Activated CD8-positive, alpha-beta memory T cell treated with anti-CD3 and anti-CD28 coated beads, Interleukin-2, amount 50 U/mL, for 48 hours (primary cell): ENCODE results near the gene PYGM.

Experiments used
- DNase-seq: peaks from one replicate; pipeline ENCODE4 v3.0.0-alpha.2; 2020

PYGM gene

GRCh38 chr11:64790205-64791095 is 30.7 kb upstream of the PYGM start:
- DNase-seq: no peak

GRCh38 chr11:64789331-64790204 is 29.8 kb upstream of the PYGM start:
- no peak for DNase-seq

GRCh38 chr11:64788321-64789215 is 28.8 kb upstream of the PYGM start:
- DNase-seq: no peak

- peak; percentile 77 for DNase-seq
Observed at GRCh38 chr11:64787526-64788320, 27.9 kb upstream of the PYGM start.

DNA sequence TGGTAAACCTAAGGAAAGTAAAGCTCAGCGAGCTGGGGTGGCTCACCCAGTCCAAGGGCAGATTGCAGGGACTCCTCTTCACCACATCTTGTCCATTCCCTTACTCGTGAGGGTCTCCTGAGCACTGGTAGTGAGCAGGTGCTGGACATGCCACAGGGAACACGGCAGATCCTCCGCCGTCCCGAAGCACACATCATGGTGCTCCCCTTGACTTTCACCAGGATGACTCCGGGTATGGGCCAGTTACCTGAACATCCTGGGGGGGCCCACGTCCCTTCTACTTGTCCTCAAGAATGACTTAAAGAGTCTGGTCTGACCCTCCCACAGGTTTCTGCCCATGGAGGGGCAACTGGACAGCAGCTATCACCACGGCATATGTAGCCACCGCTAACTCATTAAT is 26.5 kb upstream of the PYGM start:
- no peak for DNase-seq

DNA sequence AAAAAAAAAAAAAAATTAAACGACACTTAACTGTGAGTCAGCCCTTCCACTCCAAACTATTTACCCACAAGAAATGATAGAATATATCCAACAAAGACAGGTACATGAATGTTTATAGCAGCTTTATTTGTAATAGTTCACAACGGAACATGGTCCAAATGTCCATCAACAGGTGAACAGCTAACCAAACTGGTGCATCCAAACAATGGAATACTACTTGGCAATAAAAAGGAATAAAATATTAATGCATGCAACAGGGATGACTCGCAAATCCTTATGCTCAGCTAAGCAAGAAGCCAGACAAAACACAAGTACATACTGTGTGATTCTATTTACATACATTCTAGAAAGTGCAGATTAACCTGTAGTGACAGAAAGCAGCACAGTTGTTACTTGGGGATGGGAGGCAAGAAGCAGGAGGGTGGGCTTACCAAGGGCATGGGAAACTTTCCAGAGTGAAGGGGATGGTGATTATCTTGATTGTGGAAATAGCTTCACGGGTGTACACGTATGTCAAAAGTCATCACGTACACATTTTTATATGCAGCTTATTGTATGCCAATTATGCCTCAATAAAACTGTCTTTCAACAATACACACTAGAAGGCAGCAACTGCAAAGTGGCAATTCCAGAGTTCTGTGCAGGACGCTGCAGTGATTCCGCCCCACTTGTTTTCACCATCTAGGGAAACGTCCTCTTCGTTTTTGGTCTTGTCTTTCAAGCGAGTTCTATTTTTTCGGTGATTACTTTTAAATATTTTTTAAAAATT is 25.2 kb upstream of the PYGM start:
- DNase-seq: no peak

DNA sequence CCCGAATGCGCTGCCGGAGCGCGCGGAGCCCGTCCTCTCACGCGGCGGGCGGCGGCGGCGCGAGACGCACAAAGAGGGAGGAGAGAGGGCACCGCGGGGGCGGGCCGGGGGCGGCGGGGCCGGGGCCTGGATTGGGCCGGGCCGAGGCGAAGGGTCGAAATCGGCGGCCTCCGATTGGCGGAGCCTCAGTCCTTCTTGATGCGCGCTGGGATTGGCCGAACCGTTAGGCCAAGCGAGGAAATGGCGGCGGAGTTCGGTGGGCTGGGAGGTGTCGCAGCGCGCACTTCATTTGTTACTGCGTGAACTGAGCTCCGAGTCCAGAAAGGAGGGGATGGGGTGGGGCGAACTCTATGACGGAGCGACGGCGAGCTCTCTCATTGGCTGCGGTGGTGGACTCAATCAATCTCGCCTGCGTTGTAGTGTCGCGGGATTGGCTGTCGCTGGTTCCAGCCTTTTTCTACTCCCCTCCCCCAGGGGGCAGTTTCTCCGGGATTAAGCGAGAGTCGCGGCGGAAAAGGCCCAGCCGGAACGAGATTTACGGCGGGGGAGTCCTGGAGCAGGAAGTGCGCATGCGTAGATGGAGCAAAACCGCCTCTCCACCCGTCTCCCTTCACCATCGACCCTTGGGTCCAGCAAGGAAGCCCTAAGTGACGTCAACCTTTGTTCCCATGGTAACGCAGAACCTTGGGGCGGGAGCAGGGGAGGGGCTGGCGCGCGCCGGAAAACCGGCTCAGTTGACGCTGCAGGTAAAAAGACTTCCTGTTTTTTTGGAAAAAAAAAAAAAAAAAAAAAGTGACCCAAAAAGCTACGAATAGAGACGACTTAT is 18.9 kb upstream of the PYGM start, which contains the start of gene SF1:
SF1 (minus strand) TSS at position 70 of the 826 bp plus-strand sequence. CDS start 150 bp downstream, outside the sequence.
- DNase-seq: peak; percentile 98

DNA sequence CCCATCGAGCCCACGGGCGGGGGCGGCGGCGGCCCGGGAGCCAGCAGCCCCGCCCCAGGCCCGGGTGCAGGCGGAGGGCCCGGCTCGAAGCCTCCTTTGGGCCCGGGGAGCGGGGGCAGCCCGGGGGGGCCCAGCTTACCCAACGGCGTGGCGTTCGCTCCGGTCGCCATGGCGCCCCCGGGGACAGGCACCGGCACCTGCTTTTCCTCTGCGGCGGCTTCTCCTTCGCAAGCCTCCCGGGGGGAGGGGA is 18.4 kb upstream of the PYGM start:
- DNase-seq: no peak

- peak; percentile 90 for DNase-seq
Observed at GRCh38 chr11:64777449-64778222, 17.9 kb upstream of the PYGM start.

GRCh38 chr11:64776875-64777274 is 17.1 kb upstream of the PYGM start:
- DNase-seq: no peak

- DNase-seq: no peak
Observed at GRCh38 chr11:64776425-64776824, 16.7 kb upstream of the PYGM start.

GRCh38 chr11:64774144-64774543 is 14.4 kb upstream of the PYGM start:
- no peak for DNase-seq

DNA sequence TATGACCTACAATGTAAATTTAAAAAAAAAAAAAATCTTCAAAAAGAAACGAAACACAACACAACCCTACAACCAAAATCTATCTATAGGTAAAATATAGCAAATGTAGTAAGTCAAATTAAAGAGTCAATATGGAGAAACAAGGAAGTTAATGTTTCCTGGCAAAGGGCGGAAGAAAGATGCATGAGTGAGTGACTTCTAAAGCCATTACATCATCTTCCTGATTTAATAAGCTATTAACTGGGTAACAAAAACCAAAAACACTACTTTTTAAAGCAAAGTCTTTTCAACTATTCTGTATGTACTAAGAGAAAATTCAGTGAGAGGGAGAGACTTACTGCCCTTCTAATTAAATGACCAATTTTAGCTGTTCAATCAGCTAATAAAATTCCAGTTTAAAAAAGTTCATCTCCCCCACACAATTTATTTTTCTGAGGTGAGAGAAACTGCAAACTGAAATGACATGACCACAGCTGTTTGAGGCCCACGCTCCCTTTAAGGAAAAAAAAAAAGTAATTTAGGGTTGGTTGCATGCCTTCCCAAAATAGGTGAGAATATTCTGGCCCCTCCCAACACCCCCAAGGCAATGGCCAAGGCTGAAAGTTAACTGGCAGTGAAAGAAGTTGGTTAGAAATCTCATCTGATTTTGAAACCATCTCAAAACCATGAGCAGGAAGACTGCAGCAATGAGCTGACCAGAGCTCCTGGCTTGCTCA is 12.7 kb upstream of the PYGM start:
- DNase-seq: no peak

- no peak for DNase-seq
Observed at GRCh38 chr11:64771861-64772260, 12.1 kb upstream of the PYGM start.

DNA sequence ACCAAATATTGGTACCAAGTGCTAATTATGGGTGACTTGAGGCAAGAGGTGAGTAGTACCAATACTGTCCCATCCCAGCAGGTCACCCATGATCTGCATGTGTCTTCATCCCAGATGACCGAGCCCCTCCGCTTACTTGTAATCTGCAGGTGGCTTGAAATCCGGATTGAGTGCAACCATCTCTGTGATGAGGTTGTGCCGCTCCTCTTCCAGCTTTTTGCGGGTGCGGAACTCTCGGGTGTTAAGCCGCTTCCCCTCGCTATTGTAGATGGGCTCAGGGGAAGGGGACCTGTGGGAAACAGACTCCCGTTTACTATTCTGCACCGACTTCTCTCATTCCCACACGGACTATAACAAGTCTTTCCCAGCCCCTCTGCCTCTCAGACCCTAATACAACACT is 10.3 kb upstream of the PYGM start:
- no peak for DNase-seq

GRCh38 chr11:64769283-64769682 is 9.5 kb upstream of the PYGM start:
- no peak for DNase-seq

DNA sequence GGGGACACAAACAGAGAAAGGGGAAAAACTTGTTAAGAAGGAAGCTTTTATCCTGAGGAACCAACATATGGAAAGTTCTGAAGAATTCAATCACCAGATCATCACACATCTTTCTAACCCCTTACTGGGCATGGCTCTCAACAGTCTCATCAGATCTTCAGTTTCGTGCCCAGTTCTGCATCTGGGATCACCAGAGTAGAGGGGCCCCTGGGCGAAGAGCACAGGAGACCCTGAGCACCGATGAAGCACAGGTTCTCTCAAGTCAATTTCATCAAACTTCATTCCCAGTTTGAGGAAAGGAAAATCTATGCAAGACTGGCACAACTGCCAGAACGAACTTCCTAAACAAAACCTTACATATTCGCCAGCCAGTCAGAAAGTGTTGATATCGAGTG is 8.5 kb upstream of the PYGM start:
- DNase-seq: no peak

GRCh38 chr11:64767344-64768299 is 7.8 kb upstream of the PYGM start:
- DNase-seq: peak; percentile 95
